Memory B cell (primary cell): ENCODE results near the gene LMX1A.

Experiments used
- ATAC-seq: fragments of 150-1000 bp; cut with Tn5 transposase; 2 replicates; pipeline ENCODE4 v1.10.0; 2021; ENCODE audit warnings: low read depth, mild to moderate bottlenecking, moderate library complexity
- DNase-seq, 2 donors: peaks; one replicate each; pipeline ENCODE4 v3.0.0; 2022; ENCODE audit warnings: low spot score in 2 of 2
- H3K27ac Mint-ChIP-seq: one replicate; pipeline ENCODE4 v1.8.0; 2022; ENCODE audit warnings: mild to moderate bottlenecking, moderate library complexity, mixed read lengths
- H3K27me3 Mint-ChIP-seq: one replicate; pipeline ENCODE4 v1.8.0; 2022; ENCODE audit warnings: mixed read lengths
- H3K36me3 Mint-ChIP-seq: one replicate; pipeline ENCODE4 v1.8.0; 2022; ENCODE audit warnings: mild to moderate bottlenecking, mixed read lengths
- H3K4me1 Mint-ChIP-seq: one replicate; pipeline ENCODE4 v1.8.0; 2022; ENCODE audit warnings: mixed read lengths
- H3K4me3 Mint-ChIP-seq: one replicate; pipeline ENCODE4 v1.8.0; 2022; ENCODE audit warnings: mild to moderate bottlenecking, moderate library complexity, mixed read lengths
- H3K9me3 Mint-ChIP-seq: one replicate; pipeline ENCODE4 v1.8.0; 2022; ENCODE audit warnings: mixed read lengths

Gene LMX1A

GRCh38 chr1:165353731-165354671 lies 2.5 kb downstream of the LMX1A start:
- Mint-ChIP-seq H3K4me3 (no peak overlapping the region), H3K4me1 (peaks cover 2% of the 10 kb centered on the region), H3K27ac (no peak overlapping the region), H3K36me3 (no peaks in the 10 kb centered on the region), H3K9me3 (no peaks in the 10 kb centered on the region), H3K27me3 (peaks cover 23% of the 10 kb centered on the region)
- ATAC-seq (no peak), DNase-seq (no peak)

- Mint-ChIP-seq H3K9me3 (no peaks in the 10 kb centered on the region), H3K4me3 (no peak overlapping the region), H3K36me3 (no peaks in the 10 kb centered on the region), H3K27ac (no peak overlapping the region), H3K4me1 (peaks cover 2% of the 10 kb centered on the region), H3K27me3 (peaks cover 26% of the 10 kb centered on the region)
- DNase-seq (no peak), ATAC-seq (no peak)
These were observed 3.8 kb downstream of the LMX1A start for GRCh38 chr1:165352442-165353293.

- H3K36me3 Mint-ChIP-seq: no peaks in the 10 kb centered on the region
- no peaks in the 10 kb centered on the region for H3K9me3 Mint-ChIP-seq
- no peak overlapping the region for H3K27ac Mint-ChIP-seq
- no peak for DNase-seq
- no peak overlapping the region for H3K4me3 Mint-ChIP-seq
- H3K27me3 Mint-ChIP-seq: peaks cover 21% of the 10 kb centered on the region
- H3K4me1 Mint-ChIP-seq: peaks cover 2% of the 10 kb centered on the region
- no peak for ATAC-seq
These were observed 4.6 kb downstream of the LMX1A start for GRCh38 chr1:165351863-165352441.

- Mint-ChIP-seq H3K4me3 (no peak overlapping the region), H3K4me1 (peaks cover 2% of the 10 kb centered on the region), H3K27ac (no peak overlapping the region), H3K36me3 (no peaks in the 10 kb centered on the region), H3K27me3 (peaks cover 21% of the 10 kb centered on the region), H3K9me3 (no peaks in the 10 kb centered on the region)
- ATAC-seq (no peak), DNase-seq (no peak)
These were observed 5.7 kb downstream of the LMX1A start for GRCh38 chr1:165350840-165351239.

- DNase-seq: no peak
- Mint-ChIP-seq H3K27ac (no peak overlapping the region), H3K27me3 (peaks cover 20% of the 10 kb centered on the region), H3K9me3 (peaks cover 2% of the 10 kb centered on the region), H3K4me1 (no peaks in the 10 kb centered on the region), H3K4me3 (no peak overlapping the region), H3K36me3 (no peaks in the 10 kb centered on the region)
- no peak for ATAC-seq
These were observed 11.0 kb downstream of the LMX1A start for GRCh38 chr1:165345502-165345901.

GRCh38 chr1:165344736-165345135 lies 11.8 kb downstream of the LMX1A start:
- Mint-ChIP-seq H3K4me1 (no peaks in the 10 kb centered on the region), H3K36me3 (no peaks in the 10 kb centered on the region), H3K27ac (no peak overlapping the region), H3K27me3 (peaks cover 22% of the 10 kb centered on the region), H3K9me3 (peaks cover 2% of the 10 kb centered on the region), H3K4me3 (no peak overlapping the region)
- DNase-seq (no peak), ATAC-seq (no peak)

- Mint-ChIP-seq H3K4me1 (no peaks in the 10 kb centered on the region), H3K9me3 (peaks cover 2% of the 10 kb centered on the region), H3K27me3 (peaks cover 22% of the 10 kb centered on the region), H3K36me3 (no peaks in the 10 kb centered on the region), H3K27ac (no peak overlapping the region), H3K4me3 (no peak overlapping the region)
- DNase-seq: no peak
- no peak for ATAC-seq
These were observed 12.3 kb downstream of the LMX1A start for GRCh38 chr1:165344198-165344597.

GRCh38 chr1:165342587-165342986 lies 13.9 kb downstream of the LMX1A start:
- DNase-seq (no peak), ATAC-seq (no peak)
- peaks cover 2% of the 10 kb centered on the region for H3K9me3 Mint-ChIP-seq
- H3K4me1 Mint-ChIP-seq: no peaks in the 10 kb centered on the region
- H3K27ac Mint-ChIP-seq: no peak overlapping the region
- peaks cover 18% of the 10 kb centered on the region for H3K27me3 Mint-ChIP-seq
- no peak overlapping the region for H3K4me3 Mint-ChIP-seq
- H3K36me3 Mint-ChIP-seq: no peaks in the 10 kb centered on the region

GRCh38 chr1:165342168-165342567 lies 14.3 kb downstream of the LMX1A start:
- Mint-ChIP-seq H3K36me3 (no peaks in the 10 kb centered on the region), H3K27me3 (peaks cover 18% of the 10 kb centered on the region), H3K27ac (no peak overlapping the region), H3K4me1 (no peaks in the 10 kb centered on the region), H3K9me3 (peaks cover 2% of the 10 kb centered on the region), H3K4me3 (no peak overlapping the region)
- no peak for ATAC-seq
- no peak for DNase-seq

GRCh38 chr1:165339164-165339563 lies 17.4 kb downstream of the LMX1A start:
- ATAC-seq (no peak), DNase-seq (no peak)
- H3K9me3 Mint-ChIP-seq: peaks cover 2% of the 10 kb centered on the region
- no peak overlapping the region for H3K27ac Mint-ChIP-seq
- no peak overlapping the region for H3K4me3 Mint-ChIP-seq
- no peaks in the 10 kb centered on the region for H3K4me1 Mint-ChIP-seq
- peaks cover 17% of the 10 kb centered on the region for H3K27me3 Mint-ChIP-seq
- no peaks in the 10 kb centered on the region for H3K36me3 Mint-ChIP-seq

GRCh38 chr1:165330483-165330882 lies 26.0 kb downstream of the LMX1A start:
- DNase-seq (no peak), ATAC-seq (no peak)
- Mint-ChIP-seq H3K4me3 (no peak overlapping the region), H3K27ac (no peak overlapping the region), H3K36me3 (no peaks in the 10 kb centered on the region), H3K9me3 (no peaks in the 10 kb centered on the region), H3K4me1 (no peaks in the 10 kb centered on the region), H3K27me3 (peaks cover 9% of the 10 kb centered on the region)

- ATAC-seq: no peak
These were observed 27.4 kb downstream of the LMX1A start for GRCh38 chr1:165329104-165329503.

GRCh38 chr1:165328136-165328535 lies 28.4 kb downstream of the LMX1A start:
- no peak overlapping the region for H3K27ac Mint-ChIP-seq
- DNase-seq: no peak

More at GRCh38 chr1:165329104-165329503, 27.4 kb downstream of the LMX1A start:
- Mint-ChIP-seq H3K27me3 (peaks cover 11% of the 10 kb centered on the region), H3K9me3 (no peaks in the 10 kb centered on the region), H3K27ac (no peak overlapping the region), H3K4me1 (no peaks in the 10 kb centered on the region), H3K36me3 (no peaks in the 10 kb centered on the region), H3K4me3 (no peak overlapping the region)
- no peak for DNase-seq

GRCh38 chr1:165327538-165327937 lies 29.0 kb downstream of the LMX1A start:
- no peaks in the 10 kb centered on the region for H3K36me3 Mint-ChIP-seq
- no peak overlapping the region for H3K4me3 Mint-ChIP-seq
- DNase-seq: no peak
- H3K27ac Mint-ChIP-seq: no peak overlapping the region
- no peaks in the 10 kb centered on the region for H3K4me1 Mint-ChIP-seq
- ATAC-seq: no peak
- no peaks in the 10 kb centered on the region for H3K9me3 Mint-ChIP-seq
- peaks cover 14% of the 10 kb centered on the region for H3K27me3 Mint-ChIP-seq

More at GRCh38 chr1:165328136-165328535, 28.4 kb downstream of the LMX1A start:
- Mint-ChIP-seq H3K4me3 (no peak overlapping the region), H3K9me3 (no peaks in the 10 kb centered on the region), H3K36me3 (no peaks in the 10 kb centered on the region), H3K27me3 (peaks cover 14% of the 10 kb centered on the region), H3K4me1 (no peaks in the 10 kb centered on the region)
- no peak for ATAC-seq
